Neural cell (in vitro differentiated cells): Measurements from ENCODE around the gene PDE4D. TPM values are rescaled to one million over a fixed set of nuclear protein-coding genes. Genes with fewer than 3 reads are reported as not detected.
A peak's percentile ranks its signal among the peaks of the same experiment; 100 is the strongest.

Experiments used
- H2AFZ ChIP-seq: fragments of 200-600, 300-800 bp; sonication (generic), shearing (Covaris generic); 2 replicates; pipeline ENCODE4 v1.6.0; 2014; ENCODE audit warnings: low read depth, mild to moderate bottlenecking, antibody characterized with exemption, low read length, moderate library complexity
- H3F3A ChIP-seq: fragments of 200-600 bp; shearing (Covaris generic); 2 replicates; pipeline ENCODE4 v1.6.1; 2016; ENCODE audit warnings: mild to moderate bottlenecking, moderate library complexity, mixed read lengths, antibody characterized with exemption, low read length; ENCODE audit not compliant: insufficient read depth, poor library complexity, severe bottlenecking
- H3K27ac ChIP-seq: fragments of 200-600, 300-800 bp; sonication (generic), shearing (Covaris generic); 2 replicates; pipeline ENCODE4 v1.5.1; 2014; ENCODE audit warnings: mild to moderate bottlenecking, low read length, moderate library complexity
- H3K27me3 ChIP-seq: fragments of 300-800, 200-600 bp; sonication (generic), shearing (Covaris generic); 2 replicates; pipeline ENCODE4 v1.6.0; 2014; ENCODE audit warnings: mild to moderate bottlenecking, low read depth, low read length, moderate library complexity; ENCODE audit not compliant: insufficient read depth
- H3K36me3 ChIP-seq: fragments of 300-800, 200-600 bp; sonication (generic), shearing (Covaris generic); 2 replicates; pipeline ENCODE4 v1.5.1; 2014; ENCODE audit warnings: mild to moderate bottlenecking, antibody characterized with exemption, low read length, moderate library complexity; ENCODE audit not compliant: insufficient read depth
- H3K4me2 ChIP-seq: fragments of 300-800, 200-600 bp; sonication (generic), shearing (Covaris generic); 2 replicates; pipeline ENCODE4 v1.6.0; 2014; ENCODE audit warnings: mild to moderate bottlenecking, low read length
- H3K4me3 ChIP-seq: fragments of 300-800, 200-600 bp; sonication (generic), shearing (Covaris generic); 2 replicates; pipeline ENCODE4 v1.5.1; 2014; ENCODE audit warnings: mild to moderate bottlenecking, low read length, moderate library complexity
- H3K79me2 ChIP-seq: fragments of 200-600 bp; shearing (Covaris generic); replicated peaks from 2 replicates; pipeline ENCODE4 v1.6.0; 2014; ENCODE audit warnings: mild to moderate bottlenecking, low read length, moderate library complexity; ENCODE audit not compliant: insufficient read depth
- H3K9ac ChIP-seq: fragments of 300-800, 200-600 bp; sonication (generic), shearing (Covaris generic); 2 replicates; pipeline ENCODE4 v1.6.1; 2016; ENCODE audit warnings: mild to moderate bottlenecking, low read length, mixed read lengths
- H3K9me2 ChIP-seq: fragments of 200-600 bp; shearing (Covaris generic); 2 replicates; pipeline ENCODE4 v1.6.1; 2016; ENCODE audit warnings: mild to moderate bottlenecking, low read length, mixed read lengths; ENCODE audit not compliant: insufficient read depth
- H3K9me3 ChIP-seq: fragments of 200-600, 300-800 bp; sonication (generic), shearing (Covaris generic); 2 replicates; pipeline ENCODE4 v1.6.1; 2016; ENCODE audit warnings: mild to moderate bottlenecking, mixed run types, low read length, moderate library complexity, mixed read lengths
- H4K20me1 ChIP-seq: fragments of 200-600 bp; shearing (Covaris generic); 2 replicates; pipeline ENCODE4 v1.6.1; 2016; ENCODE audit warnings: mild to moderate bottlenecking, mixed run types; ENCODE audit not compliant: insufficient read depth
- CTCF ChIP-seq: fragments of 450-650 bp; IDR thresholded peaks from 2 replicates; pipeline ENCODE4 v1.5.1; 2014; ENCODE audit warnings: antibody characterized with exemption, mild to moderate bottlenecking, moderate library complexity; ENCODE audit not compliant: poor library complexity, severe bottlenecking
- EP300 ChIP-seq: fragments of 450-650 bp; conservative IDR thresholded peaks from 2 replicates; pipeline ENCODE4 v1.6.1; 2014; ENCODE audit warnings: antibody characterized with exemption, mild to moderate bottlenecking, moderate library complexity; ENCODE audit not compliant: poor library complexity, severe bottlenecking
- EZH2 ChIP-seq: fragments of 200-600, 300-800 bp; shearing (Covaris generic), sonication (generic); IDR thresholded peaks from 2 replicates; pipeline ENCODE4 v1.6.1; 2014; ENCODE audit warnings: antibody characterized with exemption, low read length, borderline replicate concordance, mild to moderate bottlenecking; ENCODE audit not compliant: insufficient read depth, poor library complexity, severe bottlenecking
- MXI1 ChIP-seq: fragments of 450-650 bp; conservative IDR thresholded peaks from 2 replicates; pipeline ENCODE4 v1.6.1; 2014; ENCODE audit warnings: antibody characterized with exemption, mild to moderate bottlenecking; ENCODE audit not compliant: poor library complexity, severe bottlenecking
- POLR2AphosphoS5 ChIP-seq: IDR thresholded peaks from 2 replicates; pipeline ENCODE4 v1.6.1; 2012
- RAD21 ChIP-seq: fragments of 450-650 bp; conservative IDR thresholded peaks from 2 replicates; pipeline ENCODE4 v1.6.1; 2014; ENCODE audit warnings: antibody characterized with exemption, mild to moderate bottlenecking, moderate library complexity
- SMC3 ChIP-seq: fragments of 450-650 bp; conservative IDR thresholded peaks from 2 replicates; pipeline ENCODE4 v1.6.1; 2014; ENCODE audit warnings: antibody characterized with exemption, mild to moderate bottlenecking, moderate library complexity; ENCODE audit not compliant: poor library complexity
- TAF1 ChIP-seq: IDR thresholded peaks from 2 replicates; pipeline ENCODE4 v1.6.1; 2012; ENCODE audit warnings: low read depth
- polyA plus RNA-seq: library from polyadenylated mRNA; depleted of rRNA; stranded (reverse); fragments of >200 nt; gene quantifications from 2 replicates; pipeline ENCODE4 v1.2.3, GENCODE V29; 2014
- TF ChIP-seq, protein P1 (sequence below): IDR thresholded peaks from 2 replicates; pipeline ENCODE4 v1.6.1; 2012; ENCODE audit warnings: borderline replicate concordance

Gene PDE4D
- polyA plus RNA-seq, 1 donor from 2014 or later, result 42.8 TPM

- H3K27ac ChIP-seq, result peak overlapping the region; percentile 74
- peak overlapping the region; percentile 20 for H3K4me2 ChIP-seq
- no peaks in the 10 kb centered on the region for H3K79me2 ChIP-seq
- peak overlapping the region; percentile 37 for H3K4me3 ChIP-seq
- H3K9ac ChIP-seq, result peak overlapping the region; percentile 10
- H4K20me1 ChIP-seq, result no peaks in the 10 kb centered on the region
- no peaks in the 10 kb centered on the region for H3K9me2 ChIP-seq
- no peaks in the 10 kb centered on the region for H3K27me3 ChIP-seq
- H2AFZ ChIP-seq, result no peak overlapping the region
- no peaks in the 10 kb centered on the region for H3K36me3 ChIP-seq
- TF ChIP-seq EP300, result no peak
- TF ChIP-seq RAD21, result no peak
- TF ChIP-seq CTCF, result no peak
- TF ChIP-seq EZH2, result no peak
- TF ChIP-seq MXI1, result no peak
- TF ChIP-seq SMC3, result no peak
- TF ChIP-seq, protein P1, sequence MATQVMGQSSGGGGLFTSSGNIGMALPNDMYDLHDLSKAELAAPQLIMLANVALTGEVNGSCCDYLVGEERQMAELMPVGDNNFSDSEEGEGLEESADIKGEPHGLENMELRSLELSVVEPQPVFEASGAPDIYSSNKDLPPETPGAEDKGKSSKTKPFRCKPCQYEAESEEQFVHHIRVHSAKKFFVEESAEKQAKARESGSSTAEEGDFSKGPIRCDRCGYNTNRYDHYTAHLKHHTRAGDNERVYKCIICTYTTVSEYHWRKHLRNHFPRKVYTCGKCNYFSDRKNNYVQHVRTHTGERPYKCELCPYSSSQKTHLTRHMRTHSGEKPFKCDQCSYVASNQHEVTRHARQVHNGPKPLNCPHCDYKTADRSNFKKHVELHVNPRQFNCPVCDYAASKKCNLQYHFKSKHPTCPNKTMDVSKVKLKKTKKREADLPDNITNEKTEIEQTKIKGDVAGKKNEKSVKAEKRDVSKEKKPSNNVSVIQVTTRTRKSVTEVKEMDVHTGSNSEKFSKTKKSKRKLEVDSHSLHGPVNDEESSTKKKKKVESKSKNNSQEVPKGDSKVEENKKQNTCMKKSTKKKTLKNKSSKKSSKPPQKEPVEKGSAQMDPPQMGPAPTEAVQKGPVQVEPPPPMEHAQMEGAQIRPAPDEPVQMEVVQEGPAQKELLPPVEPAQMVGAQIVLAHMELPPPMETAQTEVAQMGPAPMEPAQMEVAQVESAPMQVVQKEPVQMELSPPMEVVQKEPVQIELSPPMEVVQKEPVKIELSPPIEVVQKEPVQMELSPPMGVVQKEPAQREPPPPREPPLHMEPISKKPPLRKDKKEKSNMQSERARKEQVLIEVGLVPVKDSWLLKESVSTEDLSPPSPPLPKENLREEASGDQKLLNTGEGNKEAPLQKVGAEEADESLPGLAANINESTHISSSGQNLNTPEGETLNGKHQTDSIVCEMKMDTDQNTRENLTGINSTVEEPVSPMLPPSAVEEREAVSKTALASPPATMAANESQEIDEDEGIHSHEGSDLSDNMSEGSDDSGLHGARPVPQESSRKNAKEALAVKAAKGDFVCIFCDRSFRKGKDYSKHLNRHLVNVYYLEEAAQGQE, result no peak
- TF ChIP-seq TAF1, result no peak
- TF ChIP-seq POLR2AphosphoS5, result no peak
- peaks cover 3% of the 10 kb centered on the region for H3F3A ChIP-seq
- H3K9me3 ChIP-seq, result no peaks in the 10 kb centered on the region
Observed at GRCh38 chr5:59485107-59485506, 408.4 kb downstream of the PDE4D start.

DNA sequence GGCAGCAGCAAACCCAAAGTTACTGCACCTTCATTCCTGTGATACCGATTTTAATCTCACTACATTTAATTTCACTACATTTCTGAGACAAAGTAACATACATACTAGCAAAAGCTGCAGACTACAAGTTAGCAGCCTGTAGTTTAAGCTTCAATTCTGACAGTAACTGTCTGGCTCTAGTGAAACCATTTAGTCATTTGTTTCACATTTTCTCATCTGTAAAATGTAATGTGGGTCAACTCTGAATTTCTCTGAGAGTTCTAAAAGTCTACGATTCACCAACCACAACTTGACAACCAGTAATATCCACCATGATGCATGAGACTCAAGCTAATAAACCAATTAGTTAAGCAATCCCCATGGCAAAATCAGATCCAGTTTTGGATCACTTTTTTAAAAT is 408.9 kb downstream of the PDE4D start:
- Histone ChIP-seq H3K9ac (peak overlapping the region; percentile 10), H3F3A (peaks cover 3% of the 10 kb centered on the region), H3K36me3 (no peaks in the 10 kb centered on the region), H3K9me3 (no peaks in the 10 kb centered on the region), H3K27ac (peak overlapping the region; percentile 74), H3K4me3 (peak overlapping the region; percentile 37), H3K4me2 (peak overlapping the region; percentile 20), H2AFZ (no peak overlapping the region), H3K79me2 (no peaks in the 10 kb centered on the region), H3K27me3 (no peaks in the 10 kb centered on the region), H4K20me1 (no peaks in the 10 kb centered on the region), H3K9me2 (no peaks in the 10 kb centered on the region)
- TF ChIP-seq SMC3 (no peak), RAD21 (no peak), MXI1 (no peak), EP300 (no peak), EZH2 (no peak)
- TF ChIP-seq, protein P1, result no peak
